Heart left ventricle (tissue), 16 donors: Measurements from ENCODE around the gene GDAP1L1. TPM values are rescaled to one million over a fixed set of nuclear protein-coding genes. Genes with fewer than 3 reads are reported as not detected.

ENCODE experiments used
- ATAC-seq, 4 donors: fragments of 200-7000 bp; cut with Tn5 transposase; one replicate each; pipeline ENCODE4 v1.9.1; 2020 to 2022; ENCODE audit warnings: moderate library complexity in 4 of 4, mild to moderate bottlenecking in 3 of 4, moderate number of reproducible peaks in 1 of 4
- DNase-seq, 5 donors: peaks; one replicate each; pipeline ENCODE4 v3.0.0-alpha.2; 2020
- H3K27ac ChIP-seq, 12 donors: fragments of 200-600 bp; sonication (generic) in 4 of 12; one replicate each; pipeline versions ENCODE4 v1.5.0 to v1.8.0; 2016 to 2022; ENCODE audit warnings: mild to moderate bottlenecking in 2 of 12
- H3K27me3 ChIP-seq, 9 donors: fragments of 200-600 bp; sonication (generic) in 2 of 9; one replicate each; pipeline versions ENCODE4 v1.5.1 to v1.8.0; 2016 to 2022; ENCODE audit warnings: mild to moderate bottlenecking in 3 of 9
- H3K36me3 ChIP-seq, 9 donors: fragments of 200-600 bp; sonication (generic) in 2 of 9; one replicate each; pipeline versions ENCODE4 v1.5.0 to v1.8.0; 2018 to 2022; ENCODE audit warnings: mild to moderate bottlenecking in 2 of 9
- H3K4me1 ChIP-seq, 12 donors: fragments of 200-600 bp; sonication (generic) in 4 of 12; one replicate each; pipeline versions ENCODE4 v1.5.0 to v1.8.0; 2016 to 2022; ENCODE audit warnings: mild to moderate bottlenecking in 3 of 12
- H3K4me3 ChIP-seq, 12 donors: fragments of 200-600 bp; sonication (generic) in 4 of 12; one replicate each; pipeline versions ENCODE4 v1.5.0 to v1.8.0; 2017 to 2022; ENCODE audit warnings: mild to moderate bottlenecking in 9 of 12, moderate library complexity in 4 of 12
- H3K9me3 ChIP-seq, 12 donors: fragments of 200-600 bp; sonication (generic) in 4 of 12; one replicate each; pipeline versions ENCODE4 v1.5.0 to v1.8.0; 2016 to 2022; ENCODE audit warnings: mild to moderate bottlenecking in 1 of 12
- CTCF ChIP-seq, 12 donors: fragments of 200-600 bp; sonication (generic) in 4 of 12; IDR thresholded peaks; one replicate each; pipeline versions ENCODE4 v1.5.0 to v1.8.0; 2018 to 2022; ENCODE audit warnings: antibody characterized with exemption in 12 of 12, mild to moderate bottlenecking in 5 of 12
- POLR2A ChIP-seq, 2 donors: fragments of 450-650 bp; IDR thresholded peaks; one replicate each; pipeline ENCODE4 v1.6.1; 2017; ENCODE audit warnings: antibody characterized with exemption in 2 of 2, mild to moderate bottlenecking in 2 of 2, moderate library complexity in 2 of 2
- WGBS, 4 donors: extraction: QIAGEN DNeasy Blood & Tissue Kit in 2 of 4; methylation state at CpG; one replicate each; pipeline versions ENCODE4 v1.1.5 to v1.1.7; 2013 to 2018; 5-methylcytosine and 5-hydroxymethylcytosine counted together
- intact Hi-C, 10 donors: fragments of 100-400 bp; cut with DNase I; formaldehyde crosslinking; loops; one replicate each; pipeline versions ENCODE4 v1.11.1 to v1.14.2; 2022
- polyA plus RNA-seq, 2 donors: library from polyadenylated mRNA; stranded (reverse); fragments of 200-250 nt; gene quantifications; one replicate each; pipeline ENCODE4 v1.2.3, GENCODE V29; 2013
- total RNA-seq, 9 donors: library from RNA; depleted of rRNA in 2 of 9; stranded (reverse); fragments of >200 nt in 2 of 9; fragmentation: NEBNext Ultra II Directional in 3 of 9; extraction: Animal tissue kit (Norgen Biotek cat#: 25700) in 3 of 9; gene quantifications; one replicate each; pipeline versions ENCODE4 v1.1.0 to v1.2.4, GENCODE V29; 2016 to 2023
- donor health status: ischemic (EF 13 %, LVEDD 7.1; RV severe dilation, severe dysfunction).
- donor health status: healthy with polysubstance abuse.
- donor health status: DM: no; HTN: yes; CAD: no.
- donor health status: DM: no; HTN: no; CAD: no.
- donor health status: ischemic (EF 25% LVEDD 6.9; RV normal size, moderate dysfunction).
- donor health status: ischemic (EF 25% LVEDD 5.7; RV mildly dilated, moderate dysfunction).
- donor health status: healthy.
- donor health status: DM: yes; HTN: yes; CAD: no.
- donor health status: ischemic (EF 35%, LVEDD 5.7; RV mildly dilated, moderate dysfunction).
- donor health status: nonischemic (EF 11% LVEDD 7.7; RV severe dilation, severe dysfunction).
- donor health status: DM: yes; HTN: yes; CAD: no.
- donor health status: PGD.
- donor health status: ischemic (EF 29% LVEDD 5.4; RV normal size, mild dysfunction).
- donor health status: nonischemic (EF 23%, LVEDD 6.1; RV moderate dilation, normal function).

Gene GDAP1L1
- total and polyA plus RNA-seq, 11 donors, result 0.12 to 0.67 (median 0.35) TPM; not detected in 2

GRCh38 chr20:44302026-44302669 is 55.0 kb downstream of the GDAP1L1 start:
- intact Hi-C loops, result loop anchor here in 2 of 10 donors (5.0 to 10.0 kb wide), 2 partner anchors 80 to 303 kb away; no protein-coding TSS in a partner anchor
- DNase-seq, result peak in 2 of 5 donors; percentile 53

GRCh38 chr20:44302736-44303135 is 55.6 kb downstream of the GDAP1L1 start:
- DNase-seq, result no peak
- Histone ChIP-seq H3K27ac (peak overlapping the region in 11 of 12 donors; percentile 11 to 95 (median 51)), H3K9me3 (no peaks in the 10 kb centered on the region), H3K36me3 (peaks cover 0 to 16% (median 7%) of the 10 kb centered on the region in 9 donors), H3K4me3 (no peak overlapping the region), H3K4me1 (peaks cover 0 to 65% (median 21%) of the 10 kb centered on the region in 12 donors), H3K27me3 (no peaks in the 10 kb centered on the region)
- intact Hi-C loops, result loop anchor here in 2 of 10 donors (5.0 to 10.0 kb wide), 2 partner anchors 80 to 302 kb away; no protein-coding TSS in a partner anchor
- TF ChIP-seq POLR2A (IDR thresholded peaks at IDR 0.05) (no peak), CTCF (IDR thresholded peaks at IDR 0.05) (no peak)
- no peak for ATAC-seq
- 83 to 88% (median 87%) methylated on average over 8 of the region's 8 CpGs for WGBS, 4 donors

More at GRCh38 chr20:44302026-44302669, 55.0 kb downstream of the GDAP1L1 start:
- Histone ChIP-seq H3K4me1 (peaks cover 0 to 65% (median 21%) of the 10 kb centered on the region in 12 donors), H3K27ac (peak overlapping the region in 11 of 12 donors; percentile 11 to 95 (median 51)), H3K9me3 (no peaks in the 10 kb centered on the region), H3K4me3 (no peak overlapping the region), H3K27me3 (no peaks in the 10 kb centered on the region), H3K36me3 (peaks cover 0 to 16% (median 7%) of the 10 kb centered on the region in 9 donors)
- WGBS, 4 donors, result 30 to 47% (median 43%) methylated on average over 5 of the region's 5 CpGs
- TF ChIP-seq CTCF (IDR thresholded peaks at IDR 0.05), result no peak
- no peak for TF ChIP-seq POLR2A (IDR thresholded peaks at IDR 0.05)
- peak; percentile 57 to 77 (median 76) for ATAC-seq

- TF ChIP-seq CTCF (IDR thresholded peaks at IDR 0.05) (no peak), POLR2A (IDR thresholded peaks at IDR 0.05) (no peak)
- intact Hi-C loops, result loop anchor here in 2 of 10 donors (5.0 to 10.0 kb wide), 2 partner anchors 82 to 300 kb away; no protein-coding TSS in a partner anchor
- Histone ChIP-seq H3K36me3 (peaks cover 0 to 16% (median 7%) of the 10 kb centered on the region in 9 donors), H3K27ac (peak overlapping the region in 9 of 12 donors; percentile 16 to 95 (median 69)), H3K4me1 (peaks cover 0 to 75% (median 25%) of the 10 kb centered on the region in 12 donors), H3K9me3 (no peaks in the 10 kb centered on the region), H3K27me3 (no peaks in the 10 kb centered on the region), H3K4me3 (no peak overlapping the region)
- ATAC-seq, result no peak
- DNase-seq, result no peak
Observed at GRCh38 chr20:44304383-44304782, 57.3 kb downstream of the GDAP1L1 start.

GRCh38 chr20:44306927-44307326 is 59.8 kb downstream of the GDAP1L1 start:
- ATAC-seq, result no peak
- H3K27me3 ChIP-seq, result no peaks in the 10 kb centered on the region
- TF ChIP-seq CTCF (IDR thresholded peaks at IDR 0.05), result no peak
- no peak for TF ChIP-seq POLR2A (IDR thresholded peaks at IDR 0.05)
- 77 to 80% (median 78%) methylated on average over 9 of the region's 9 CpGs for WGBS, 4 donors
- H3K9me3 ChIP-seq, result no peaks in the 10 kb centered on the region
- H3K36me3 ChIP-seq, result peaks cover 0 to 16% (median 7%) of the 10 kb centered on the region in 9 donors
- intact Hi-C loops, result loop anchor here in 1 of 10 donors (10.0 kb wide), 1 partner anchor 298 kb away; no protein-coding TSS in a partner anchor
- H3K4me3 ChIP-seq, result no peak overlapping the region
- peaks cover 0 to 84% (median 28%) of the 10 kb centered on the region in 12 donors for H3K4me1 ChIP-seq
- peak overlapping the region in 9 of 12 donors; percentile 16 to 95 (median 69) for H3K27ac ChIP-seq
- no peak for DNase-seq
